Heart left ventricle (tissue), 16 donors: ENCODE measurements around the gene CECR2. TPM values are rescaled to one million over a fixed set of nuclear protein-coding genes. Genes with fewer than 3 reads are reported as not detected.

ENCODE experiments used
- ATAC-seq, 4 donors: fragments of 200-7000 bp; cut with Tn5 transposase; one replicate each; pipeline ENCODE4 v1.9.1; 2020 to 2022; ENCODE audit warnings: moderate library complexity in 4 of 4, mild to moderate bottlenecking in 3 of 4, moderate number of reproducible peaks in 1 of 4
- DNase-seq, 5 donors: peaks; one replicate each; pipeline ENCODE4 v3.0.0-alpha.2; 2020
- H3K27ac ChIP-seq, 12 donors: fragments of 200-600 bp; sonication (generic) in 4 of 12; one replicate each; pipeline versions ENCODE4 v1.5.0 to v1.8.0; 2016 to 2022; ENCODE audit warnings: mild to moderate bottlenecking in 2 of 12
- H3K27me3 ChIP-seq, 9 donors: fragments of 200-600 bp; sonication (generic) in 2 of 9; one replicate each; pipeline versions ENCODE4 v1.5.1 to v1.8.0; 2016 to 2022; ENCODE audit warnings: mild to moderate bottlenecking in 3 of 9
- H3K36me3 ChIP-seq, 9 donors: fragments of 200-600 bp; sonication (generic) in 2 of 9; one replicate each; pipeline versions ENCODE4 v1.5.0 to v1.8.0; 2018 to 2022; ENCODE audit warnings: mild to moderate bottlenecking in 2 of 9
- H3K4me1 ChIP-seq, 12 donors: fragments of 200-600 bp; sonication (generic) in 4 of 12; one replicate each; pipeline versions ENCODE4 v1.5.0 to v1.8.0; 2016 to 2022; ENCODE audit warnings: mild to moderate bottlenecking in 3 of 12
- H3K4me3 ChIP-seq, 12 donors: fragments of 200-600 bp; sonication (generic) in 4 of 12; one replicate each; pipeline versions ENCODE4 v1.5.0 to v1.8.0; 2017 to 2022; ENCODE audit warnings: mild to moderate bottlenecking in 9 of 12, moderate library complexity in 4 of 12
- H3K9me3 ChIP-seq, 12 donors: fragments of 200-600 bp; sonication (generic) in 4 of 12; one replicate each; pipeline versions ENCODE4 v1.5.0 to v1.8.0; 2016 to 2022; ENCODE audit warnings: mild to moderate bottlenecking in 1 of 12
- CTCF ChIP-seq, 12 donors: fragments of 200-600 bp; sonication (generic) in 4 of 12; IDR thresholded peaks; one replicate each; pipeline versions ENCODE4 v1.5.0 to v1.8.0; 2018 to 2022; ENCODE audit warnings: antibody characterized with exemption in 12 of 12, mild to moderate bottlenecking in 5 of 12
- POLR2A ChIP-seq, 2 donors: fragments of 450-650 bp; IDR thresholded peaks; one replicate each; pipeline ENCODE4 v1.6.1; 2017; ENCODE audit warnings: antibody characterized with exemption in 2 of 2, mild to moderate bottlenecking in 2 of 2, moderate library complexity in 2 of 2
- WGBS, 4 donors: extraction: QIAGEN DNeasy Blood & Tissue Kit in 2 of 4; methylation state at CpG; one replicate each; pipeline versions ENCODE4 v1.1.5 to v1.1.7; 2013 to 2018; 5-methylcytosine and 5-hydroxymethylcytosine counted together
- intact Hi-C, 10 donors: fragments of 100-400 bp; cut with DNase I; formaldehyde crosslinking; loops; one replicate each; pipeline versions ENCODE4 v1.11.1 to v1.14.2; 2022
- polyA plus RNA-seq, 2 donors: library from polyadenylated mRNA; stranded (reverse); fragments of 200-250 nt; gene quantifications; one replicate each; pipeline ENCODE4 v1.2.3, GENCODE V29; 2013
- total RNA-seq, 9 donors: library from RNA; depleted of rRNA in 2 of 9; stranded (reverse); fragments of >200 nt in 2 of 9; fragmentation: NEBNext Ultra II Directional in 3 of 9; extraction: Animal tissue kit (Norgen Biotek cat#: 25700) in 3 of 9; gene quantifications; one replicate each; pipeline versions ENCODE4 v1.1.0 to v1.2.4, GENCODE V29; 2016 to 2023
- donor health status: ischemic (EF 13 %, LVEDD 7.1; RV severe dilation, severe dysfunction).
- donor health status: healthy with polysubstance abuse.
- donor health status: DM: no; HTN: yes; CAD: no.
- donor health status: DM: no; HTN: no; CAD: no.
- donor health status: ischemic (EF 25% LVEDD 6.9; RV normal size, moderate dysfunction).
- donor health status: ischemic (EF 25% LVEDD 5.7; RV mildly dilated, moderate dysfunction).
- donor health status: healthy.
- donor health status: DM: yes; HTN: yes; CAD: no.
- donor health status: ischemic (EF 35%, LVEDD 5.7; RV mildly dilated, moderate dysfunction).
- donor health status: nonischemic (EF 11% LVEDD 7.7; RV severe dilation, severe dysfunction).
- donor health status: DM: yes; HTN: yes; CAD: no.
- donor health status: PGD.
- donor health status: ischemic (EF 29% LVEDD 5.4; RV normal size, mild dysfunction).
- donor health status: nonischemic (EF 23%, LVEDD 6.1; RV moderate dilation, normal function).

Gene CECR2
- total and polyA plus RNA-seq, 11 donors = 3.8 to 11.6 (median 6.8) TPM

DNA sequence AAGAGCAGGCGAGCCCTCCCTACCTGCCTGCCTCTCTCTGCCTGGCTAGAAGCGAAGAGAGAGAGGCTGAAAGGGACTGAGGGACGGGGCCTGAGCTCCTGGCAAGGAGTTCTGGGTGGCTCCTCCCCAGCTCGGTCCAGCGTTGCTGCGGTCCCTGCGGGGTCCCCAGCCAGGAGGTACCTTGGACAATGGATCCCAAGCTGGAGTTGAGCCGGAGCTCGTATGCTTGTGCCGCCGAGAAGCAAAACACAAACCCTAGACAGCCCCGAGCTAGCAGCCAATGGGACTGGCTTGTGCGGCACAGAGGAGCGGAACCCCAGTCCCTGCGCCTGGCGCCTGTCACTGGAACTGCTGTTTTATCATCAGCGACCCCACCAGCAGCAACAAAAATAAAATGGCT, 212.4 kb downstream of the CECR2 start:
- TF ChIP-seq CTCF (IDR thresholded peaks at IDR 0.05) (no peak), POLR2A (IDR thresholded peaks at IDR 0.05) (no peak)
- 83 to 91% (median 87%) methylated on average over 9 to 17 of the region's 17 CpGs for WGBS, 4 donors
- no peaks in the 10 kb centered on the region for H3K36me3 ChIP-seq
- H3K27me3 ChIP-seq = no peaks in the 10 kb centered on the region
- H3K9me3 ChIP-seq = no peaks in the 10 kb centered on the region
- no peak for ATAC-seq
- peaks cover 0 to 10% (median under 1%) of the 10 kb centered on the region in 12 donors for H3K4me1 ChIP-seq
- DNase-seq = no peak
- intact Hi-C loops = no loop called here
- H3K27ac ChIP-seq = no peak overlapping the region
- H3K4me3 ChIP-seq = no peak overlapping the region

DNA sequence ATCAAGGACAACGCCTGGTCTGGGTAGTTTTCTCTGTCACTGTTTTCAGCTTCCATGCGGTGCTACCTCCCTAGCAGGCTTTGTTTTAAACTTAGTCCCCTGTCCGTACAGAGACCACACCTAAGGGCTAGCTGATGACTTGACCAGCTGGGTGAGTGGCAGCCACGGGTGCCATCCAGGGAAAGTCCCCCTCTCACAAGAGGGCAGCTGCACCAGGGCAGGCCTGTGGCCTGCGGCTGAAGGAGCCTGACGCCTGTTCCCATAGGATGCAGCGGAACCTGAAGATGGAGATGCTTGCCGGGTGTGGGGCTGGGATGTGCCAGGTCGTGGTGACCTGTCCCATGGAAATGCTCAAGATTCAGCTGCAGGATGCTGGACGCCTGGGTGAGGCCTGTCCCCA, 213.9 kb downstream of the CECR2 start:
- DNase-seq (no peak), ATAC-seq (no peak)
- H3K4me1 ChIP-seq = peaks cover 0 to 11% (median 0%) of the 10 kb centered on the region in 12 donors
- H3K36me3 ChIP-seq = no peaks in the 10 kb centered on the region
- intact Hi-C loops = no loop called here
- no peak overlapping the region for H3K27ac ChIP-seq
- no peaks in the 10 kb centered on the region for H3K27me3 ChIP-seq
- H3K4me3 ChIP-seq = no peak overlapping the region
- no peaks in the 10 kb centered on the region for H3K9me3 ChIP-seq
- WGBS, 4 donors = 86 to 94% (median 89%) methylated on average over 5 to 10 of the region's 10 CpGs
- no peak for TF ChIP-seq POLR2A (IDR thresholded peaks at IDR 0.05)
- no peak for TF ChIP-seq CTCF (IDR thresholded peaks at IDR 0.05)

GRCh38 chr22:17586831-17587440, 217.7 kb downstream of the CECR2 start:
- intact Hi-C loops = no loop called here
- no peak overlapping the region for H3K27ac ChIP-seq

GRCh38 chr22:17587629-17588028, 218.4 kb downstream of the CECR2 start:
- peak in 1 of 4 donors; percentile 5 for ATAC-seq
- TF ChIP-seq POLR2A (IDR thresholded peaks at IDR 0.05) (no peak), CTCF (IDR thresholded peaks at IDR 0.05) (no peak)
- H3K27me3 ChIP-seq = no peaks in the 10 kb centered on the region
- intact Hi-C loops = no loop called here
- WGBS, 4 donors = 80 to 89% (median 85%) methylated on average over 9 to 14 of the region's 14 CpGs
- H3K4me1 ChIP-seq = peaks cover 0 to 9% (median 0%) of the 10 kb centered on the region in 12 donors
- DNase-seq = no peak
- H3K27ac ChIP-seq = no peak overlapping the region
- H3K36me3 ChIP-seq = peaks cover 0 to 37% (median 26%) of the 10 kb centered on the region in 9 donors
- H3K4me3 ChIP-seq = no peak overlapping the region
- H3K9me3 ChIP-seq = no peaks in the 10 kb centered on the region

More at GRCh38 chr22:17586831-17587440, 217.7 kb downstream of the CECR2 start:
- ATAC-seq (peak in 3 of 4 donors; percentile 21 to 41 (median 23)), DNase-seq (no peak)
- TF ChIP-seq CTCF (IDR thresholded peaks at IDR 0.05) (no peak), POLR2A (IDR thresholded peaks at IDR 0.05) (no peak)
- Histone ChIP-seq H3K4me1 (peaks cover 0 to 9% (median 0%) of the 10 kb centered on the region in 12 donors), H3K36me3 (peaks cover 0 to 30% (median 19%) of the 10 kb centered on the region in 9 donors), H3K9me3 (no peaks in the 10 kb centered on the region), H3K27me3 (no peaks in the 10 kb centered on the region), H3K4me3 (no peak overlapping the region)
- WGBS, 4 donors = 81 to 86% (median 83%) methylated on average over 14 of the region's 14 CpGs
